ENCODE results near the gene HELZ.

DNA sequence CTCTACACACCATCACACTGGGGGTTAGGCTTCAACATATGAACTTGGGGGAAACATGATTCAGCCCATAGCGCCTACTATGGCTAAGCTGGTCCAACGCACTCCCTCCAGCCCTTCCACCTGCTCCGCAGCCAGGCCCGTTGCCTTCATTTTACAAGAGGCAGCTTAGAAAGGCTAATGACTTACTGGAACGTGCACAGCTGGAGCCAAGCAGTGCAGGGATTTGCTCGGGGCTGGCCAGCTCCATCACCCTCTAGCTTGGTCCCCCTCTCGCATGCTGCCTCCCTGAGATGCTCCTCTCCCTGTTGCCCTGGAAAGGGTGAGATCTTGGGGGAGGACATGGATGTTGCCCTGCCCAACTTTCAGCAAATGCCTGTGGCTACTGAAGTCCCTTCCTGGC lies 203.5 kb downstream of the HELZ start:
- TF ChIP-seq, protein P1, sequence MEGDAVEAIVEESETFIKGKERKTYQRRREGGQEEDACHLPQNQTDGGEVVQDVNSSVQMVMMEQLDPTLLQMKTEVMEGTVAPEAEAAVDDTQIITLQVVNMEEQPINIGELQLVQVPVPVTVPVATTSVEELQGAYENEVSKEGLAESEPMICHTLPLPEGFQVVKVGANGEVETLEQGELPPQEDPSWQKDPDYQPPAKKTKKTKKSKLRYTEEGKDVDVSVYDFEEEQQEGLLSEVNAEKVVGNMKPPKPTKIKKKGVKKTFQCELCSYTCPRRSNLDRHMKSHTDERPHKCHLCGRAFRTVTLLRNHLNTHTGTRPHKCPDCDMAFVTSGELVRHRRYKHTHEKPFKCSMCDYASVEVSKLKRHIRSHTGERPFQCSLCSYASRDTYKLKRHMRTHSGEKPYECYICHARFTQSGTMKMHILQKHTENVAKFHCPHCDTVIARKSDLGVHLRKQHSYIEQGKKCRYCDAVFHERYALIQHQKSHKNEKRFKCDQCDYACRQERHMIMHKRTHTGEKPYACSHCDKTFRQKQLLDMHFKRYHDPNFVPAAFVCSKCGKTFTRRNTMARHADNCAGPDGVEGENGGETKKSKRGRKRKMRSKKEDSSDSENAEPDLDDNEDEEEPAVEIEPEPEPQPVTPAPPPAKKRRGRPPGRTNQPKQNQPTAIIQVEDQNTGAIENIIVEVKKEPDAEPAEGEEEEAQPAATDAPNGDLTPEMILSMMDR (conservative IDR thresholded peaks at IDR 0.05; ENCODE audit: low read depth, low read length) = no peak
- TF ChIP-seq EZH2 (IDR thresholded peaks at IDR 0.05; ENCODE audit: low read length, unreplicated experiment) (no peak), EZH2phosphoT487 (IDR thresholded peaks at IDR 0.05; ENCODE audit: borderline replicate concordance, low read length) (no peak)

Data from PC-3 (cell line).